K562 (cell line): ENCODE measurements around the gene AFDN. TPM values are rescaled to one million over a fixed set of nuclear protein-coding genes. Genes with fewer than 3 reads are reported as not detected.

Experiments used
- ARHGAP35 ChIP-seq: fragments of 450-650 bp; IDR thresholded peaks from 2 replicates; pipeline ENCODE4 v1.6.1; 2018; ENCODE audit not compliant: partially characterized antibody
- BRCA1 ChIP-seq, 2 experiments: fragments of 450-650 bp in 1 of 2; sonication (generic) in 1 of 2; formaldehyde crosslinking in 1 of 2; IDR thresholded peaks; 2 replicates each; pipeline versions ENCODE4 v1.5.0 to v1.6.1; 2017 to 2020; ENCODE audit warnings: mild to moderate bottlenecking in 1 of 2, missing genetic modification reagents in 1 of 2
- CHD1 ChIP-seq: fragments of 200-600 bp; sonication (generic); IDR thresholded peaks from one replicate; pipeline ENCODE4 v1.6.1; 2012; ENCODE audit warnings: mild to moderate bottlenecking, moderate library complexity, low read length, inconsistent platforms
- COPS2 ChIP-seq: fragments of 450-650 bp; conservative IDR thresholded peaks from 2 replicates; pipeline ENCODE4 v1.6.1; 2016; ENCODE audit warnings: mild to moderate bottlenecking, moderate library complexity
- ETV6 ChIP-seq, 3 experiments: fragments of 150-350 bp in 1 of 3; sonication (generic) in 1 of 3; formaldehyde crosslinking in 1 of 3; IDR thresholded peaks; 2 replicates each; pipeline versions ENCODE4 v1.6.1 to v1.8.0; 2014 to 2022; ENCODE audit warnings: borderline replicate concordance in 2 of 3, low read depth in 2 of 3, antibody characterized with exemption in 1 of 3, low read length in 1 of 3, mild to moderate bottlenecking in 1 of 3, missing genetic modification reagents in 1 of 3
- HDAC8 ChIP-seq: fragments of 450-650 bp; IDR thresholded peaks from 2 replicates; pipeline ENCODE4 v1.6.1; 2016; ENCODE audit warnings: mild to moderate bottlenecking, missing genetic modification characterization, moderate library complexity, missing compliant biosample characterization
- JUN ChIP-seq, 2 experiments: sonication (generic) in 1 of 2; formaldehyde crosslinking in 1 of 2; IDR thresholded peaks; 2 replicates each; pipeline versions ENCODE4 v1.6.1 to v1.8.0; 2012 to 2022; ENCODE audit warnings: borderline replicate concordance in 2 of 2, mild to moderate bottlenecking in 2 of 2, improper control_type of control experiment in 1 of 2, low read depth in 1 of 2, low read length in 1 of 2, missing genetic modification reagents in 1 of 2
- KAT8 ChIP-seq: fragments of 450-650 bp; IDR thresholded peaks from 2 replicates; pipeline ENCODE4 v1.6.1; 2016; ENCODE audit warnings: low read depth, mild to moderate bottlenecking
- POLR3G ChIP-seq: IDR thresholded peaks from 2 replicates; pipeline ENCODE4 v1.6.1; 2011; ENCODE audit not compliant: insufficient read length, insufficient replicate concordance; ENCODE audit errors: extremely low read depth
- SREBF1 ChIP-seq: fragments of 150-350 bp; IDR thresholded peaks from 2 replicates; pipeline ENCODE4 v1.6.1; 2014; ENCODE audit warnings: antibody characterized with exemption, low read depth, low read length, borderline replicate concordance
- TBL1XR1 ChIP-seq, 2 experiments: IDR thresholded peaks; 2 replicates each; pipeline ENCODE4 v1.6.1; 2012; ENCODE audit warnings: improper control_type of control experiment in 2 of 2, low read length in 2 of 2, mild to moderate bottlenecking in 1 of 2
- ZFP36 ChIP-seq: fragments of 150-350 bp; IDR thresholded peaks from 2 replicates; pipeline ENCODE4 v1.6.1; 2018; ENCODE audit warnings: low read length, low read depth; ENCODE audit not compliant: partially characterized antibody
- ZNF143 ChIP-seq: sonication (generic); formaldehyde crosslinking; IDR thresholded peaks from 2 replicates; pipeline ENCODE4 v1.9.0; 2022; ENCODE audit warnings: mild to moderate bottlenecking, missing genetic modification reagents
- ZNF217 ChIP-seq: sonication (generic); formaldehyde crosslinking; IDR thresholded peaks from 2 replicates; pipeline ENCODE4 v1.8.0; 2022; ENCODE audit warnings: mild to moderate bottlenecking, missing genetic modification reagents
- ZNF766 ChIP-seq: fragments of 200-800 bp; sonication (Bioruptor generic); conservative IDR thresholded peaks from 2 replicates; pipeline ENCODE4 v1.6.1; 2016; ENCODE audit warnings: missing genetic modification characterization, missing compliant biosample characterization
- polyA plus RNA-seq, 8 experiments: library from polyadenylated mRNA; depleted of rRNA in 4 of 8; stranded (reverse) in 5 of 8; unstranded in 3 of 8; fragments of >200 nt; fragmentation: Nextera tagmentation in 2 of 8; fragmentation: Illumina TruSeq in 1 of 8; extraction: Ambion mirVana in 2 of 8; extraction: Trizol in 1 of 8; gene quantifications; 2 replicates each; pipeline versions ENCODE4 v1.2.1 to v1.2.3, GENCODE V29; 2011 to 2014; ENCODE audit warnings: inconsistent platforms in 1 of 8, missing spikeins in 1 of 8
- total RNA-seq, 7 experiments: library from RNA; depleted of rRNA in 6 of 7; stranded (reverse); fragments of >200 nt in 6 of 7; fragmentation: Illumina TruSeq in 2 of 7; extraction: Trizol in 2 of 7; gene quantifications; 2 replicates each; pipeline versions ENCODE4 v1.2.1 to v1.2.3, GENCODE V29; 2011 to 2021; ENCODE audit warnings: low replicate concordance in 1 of 7
- TF ChIP-seq, protein P1 (sequence below): fragments of 250-450 bp; sonication (Bioruptor Pico); IDR thresholded peaks from 2 replicates; pipeline ENCODE4 v1.4.0; 2020; ENCODE audit warnings: mild to moderate bottlenecking, moderate library complexity
- TF ChIP-seq, protein P2 (sequence below): IDR thresholded peaks from 2 replicates; pipeline ENCODE4 v1.6.1; 2011; ENCODE audit warnings: borderline replicate concordance, low read depth, mild to moderate bottlenecking, moderate library complexity, low read length; ENCODE audit not compliant: insufficient read depth, poor library complexity, severe bottlenecking
- TF ChIP-seq, protein P3 (sequence below): fragments of 450-650 bp; IDR thresholded peaks from 2 replicates; pipeline ENCODE4 v1.6.1; 2018; ENCODE audit warnings: mild to moderate bottlenecking, low read depth; ENCODE audit not compliant: partially characterized antibody
- TF ChIP-seq, protein P4 (sequence below): fragments of 450-650 bp; IDR thresholded peaks from 2 replicates; pipeline ENCODE4 v1.6.1; 2016; ENCODE audit warnings: missing biosample characterization, missing genetic modification characterization

The AFDN gene
- total and polyA plus RNA-seq, 9 of the 15 experiments (the other 6 are each of a cell fraction or from before 2014, with no cell fraction given): 7.2 to 129 (median 105) TPM

DNA sequence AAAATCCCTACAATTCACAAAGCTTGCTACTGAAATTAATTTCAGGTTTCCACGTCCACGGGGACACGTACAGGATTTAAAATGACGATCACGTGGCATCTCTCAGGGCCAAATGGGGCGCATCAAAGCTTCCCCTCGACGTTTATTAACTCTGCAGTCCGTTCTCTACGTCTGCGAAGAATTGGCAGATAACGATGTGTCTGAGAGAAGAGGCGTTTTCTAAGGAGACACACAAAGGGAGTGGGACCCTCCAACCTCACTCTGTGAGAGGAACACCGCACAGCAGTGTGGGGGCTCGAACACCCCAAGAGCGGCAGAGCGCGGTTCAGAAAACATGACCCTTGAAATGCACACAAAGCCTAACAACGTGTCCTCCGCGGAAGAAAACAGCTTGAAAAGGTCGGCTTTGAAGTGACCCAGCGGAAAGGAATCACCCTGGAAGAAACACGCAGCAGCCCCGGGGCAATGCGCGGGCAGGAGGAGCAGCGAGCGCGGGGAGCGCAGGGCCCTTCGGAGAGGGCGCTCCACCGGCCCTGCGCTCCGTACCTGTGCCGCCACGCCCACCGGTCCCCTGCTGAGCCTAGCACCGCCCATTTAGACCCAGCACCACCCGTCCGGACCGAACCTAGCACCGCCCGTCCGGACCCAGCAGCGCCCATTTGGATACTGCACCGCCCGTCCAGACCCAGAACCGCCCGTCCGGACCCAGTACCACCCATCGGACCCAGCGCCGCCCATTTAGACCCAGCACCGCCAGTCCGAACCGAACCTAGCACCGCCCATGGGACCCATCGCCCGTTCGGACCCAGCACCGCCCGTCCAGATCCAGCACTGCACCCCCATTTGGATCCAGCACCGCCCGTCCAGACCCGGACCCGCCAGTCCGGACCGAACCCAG lies 1.1 kb upstream of the AFDN start (continued):
- TF ChIP-seq CHD1 (no peak), HDAC8 (tag) (no peak), SREBF1 (no peak), ZNF143 (CRISPR knock-in tag) (no peak), ZNF766 (CRISPR knock-in tag) (no peak), ZFP36 (no peak), ZNF217 (no peak), KAT8 (no peak), TBL1XR1 (IDR thresholded peaks at IDR 0.05; ENCODE audit: low read length in 2 of 2) (no peak), ARHGAP35 (no peak), JUN (IDR thresholded peaks at IDR 0.05; ENCODE audit: borderline replicate concordance, low read depth, low read length) (no peak), JUN (CRISPR knock-in tag; IDR thresholded peaks at IDR 0.05; ENCODE audit: borderline replicate concordance) (no peak), POLR3G (no peak), COPS2 (no peak), BRCA1 (IDR thresholded peaks at IDR 0.05) (no peak), BRCA1 (CRISPR knock-in tag; IDR thresholded peaks at IDR 0.05) (no peak), ETV6 (IDR thresholded peaks at IDR 0.05; ENCODE audit: borderline replicate concordance in 1 of 2, low read depth in 2 of 2, low read length in 1 of 2) (no peak), ETV6 (CRISPR knock-in tag; IDR thresholded peaks at IDR 0.05; ENCODE audit: borderline replicate concordance) (no peak)
- TF ChIP-seq, protein P1, sequence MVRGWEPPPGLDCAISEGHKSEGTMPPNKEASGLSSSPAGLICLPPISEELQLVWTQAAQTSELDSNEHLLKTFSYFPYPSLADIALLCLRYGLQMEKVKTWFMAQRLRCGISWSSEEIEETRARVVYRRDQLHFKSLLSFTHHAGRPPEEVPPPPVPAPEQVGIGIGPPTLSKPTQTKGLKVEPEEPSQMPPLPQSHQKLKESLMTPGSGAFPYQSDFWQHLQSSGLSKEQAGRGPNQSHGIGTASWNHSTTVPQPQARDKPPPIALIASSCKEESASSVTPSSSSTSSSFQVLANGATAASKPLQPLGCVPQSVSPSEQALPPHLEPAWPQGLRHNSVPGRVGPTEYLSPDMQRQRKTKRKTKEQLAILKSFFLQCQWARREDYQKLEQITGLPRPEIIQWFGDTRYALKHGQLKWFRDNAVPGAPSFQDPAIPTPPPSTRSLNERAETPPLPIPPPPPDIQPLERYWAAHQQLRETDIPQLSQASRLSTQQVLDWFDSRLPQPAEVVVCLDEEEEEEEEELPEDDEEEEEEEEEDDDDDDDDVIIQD: no peak
- TF ChIP-seq, protein P2, sequence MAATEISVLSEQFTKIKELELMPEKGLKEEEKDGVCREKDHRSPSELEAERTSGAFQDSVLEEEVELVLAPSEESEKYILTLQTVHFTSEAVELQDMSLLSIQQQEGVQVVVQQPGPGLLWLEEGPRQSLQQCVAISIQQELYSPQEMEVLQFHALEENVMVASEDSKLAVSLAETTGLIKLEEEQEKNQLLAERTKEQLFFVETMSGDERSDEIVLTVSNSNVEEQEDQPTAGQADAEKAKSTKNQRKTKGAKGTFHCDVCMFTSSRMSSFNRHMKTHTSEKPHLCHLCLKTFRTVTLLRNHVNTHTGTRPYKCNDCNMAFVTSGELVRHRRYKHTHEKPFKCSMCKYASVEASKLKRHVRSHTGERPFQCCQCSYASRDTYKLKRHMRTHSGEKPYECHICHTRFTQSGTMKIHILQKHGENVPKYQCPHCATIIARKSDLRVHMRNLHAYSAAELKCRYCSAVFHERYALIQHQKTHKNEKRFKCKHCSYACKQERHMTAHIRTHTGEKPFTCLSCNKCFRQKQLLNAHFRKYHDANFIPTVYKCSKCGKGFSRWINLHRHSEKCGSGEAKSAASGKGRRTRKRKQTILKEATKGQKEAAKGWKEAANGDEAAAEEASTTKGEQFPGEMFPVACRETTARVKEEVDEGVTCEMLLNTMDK: no peak
- TF ChIP-seq, protein P3, sequence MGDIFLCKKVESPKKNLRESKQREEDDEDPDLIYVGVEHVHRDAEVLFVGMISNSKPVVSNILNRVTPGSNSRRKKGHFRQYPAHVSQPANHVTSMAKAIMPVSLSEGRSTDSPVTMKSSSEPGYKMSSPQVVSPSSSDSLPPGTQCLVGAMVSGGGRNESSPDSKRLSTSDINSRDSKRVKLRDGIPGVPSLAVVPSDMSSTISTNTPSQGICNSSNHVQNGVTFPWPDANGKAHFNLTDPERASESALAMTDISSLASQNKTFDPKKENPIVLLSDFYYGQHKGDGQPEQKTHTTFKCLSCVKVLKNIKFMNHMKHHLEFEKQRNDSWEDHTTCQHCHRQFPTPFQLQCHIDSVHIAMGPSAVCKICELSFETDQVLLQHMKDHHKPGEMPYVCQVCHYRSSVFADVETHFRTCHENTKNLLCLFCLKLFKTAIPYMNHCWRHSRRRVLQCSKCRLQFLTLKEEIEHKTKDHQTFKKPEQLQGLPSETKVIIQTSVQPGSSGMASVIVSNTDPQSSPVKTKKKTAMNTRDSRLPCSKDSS: no peak
- TF ChIP-seq, protein P4, sequence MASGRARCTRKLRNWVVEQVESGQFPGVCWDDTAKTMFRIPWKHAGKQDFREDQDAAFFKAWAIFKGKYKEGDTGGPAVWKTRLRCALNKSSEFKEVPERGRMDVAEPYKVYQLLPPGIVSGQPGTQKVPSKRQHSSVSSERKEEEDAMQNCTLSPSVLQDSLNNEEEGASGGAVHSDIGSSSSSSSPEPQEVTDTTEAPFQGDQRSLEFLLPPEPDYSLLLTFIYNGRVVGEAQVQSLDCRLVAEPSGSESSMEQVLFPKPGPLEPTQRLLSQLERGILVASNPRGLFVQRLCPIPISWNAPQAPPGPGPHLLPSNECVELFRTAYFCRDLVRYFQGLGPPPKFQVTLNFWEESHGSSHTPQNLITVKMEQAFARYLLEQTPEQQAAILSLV (tag): no peak
